ENCODE data around the gene ADARB2.

ADARB2 gene

GRCh38 chr10:1449021-1449420 is 288.3 kb downstream of the ADARB2 start:
- POLR2A ChIA-PET (ENCODE audit: low non-redundant PET) = no interaction called here
- TF ChIP-seq, protein P1, sequence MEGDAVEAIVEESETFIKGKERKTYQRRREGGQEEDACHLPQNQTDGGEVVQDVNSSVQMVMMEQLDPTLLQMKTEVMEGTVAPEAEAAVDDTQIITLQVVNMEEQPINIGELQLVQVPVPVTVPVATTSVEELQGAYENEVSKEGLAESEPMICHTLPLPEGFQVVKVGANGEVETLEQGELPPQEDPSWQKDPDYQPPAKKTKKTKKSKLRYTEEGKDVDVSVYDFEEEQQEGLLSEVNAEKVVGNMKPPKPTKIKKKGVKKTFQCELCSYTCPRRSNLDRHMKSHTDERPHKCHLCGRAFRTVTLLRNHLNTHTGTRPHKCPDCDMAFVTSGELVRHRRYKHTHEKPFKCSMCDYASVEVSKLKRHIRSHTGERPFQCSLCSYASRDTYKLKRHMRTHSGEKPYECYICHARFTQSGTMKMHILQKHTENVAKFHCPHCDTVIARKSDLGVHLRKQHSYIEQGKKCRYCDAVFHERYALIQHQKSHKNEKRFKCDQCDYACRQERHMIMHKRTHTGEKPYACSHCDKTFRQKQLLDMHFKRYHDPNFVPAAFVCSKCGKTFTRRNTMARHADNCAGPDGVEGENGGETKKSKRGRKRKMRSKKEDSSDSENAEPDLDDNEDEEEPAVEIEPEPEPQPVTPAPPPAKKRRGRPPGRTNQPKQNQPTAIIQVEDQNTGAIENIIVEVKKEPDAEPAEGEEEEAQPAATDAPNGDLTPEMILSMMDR (conservative IDR thresholded peaks at IDR 0.05; ENCODE audit: low read depth) = no peak
- no peak for DNase-seq (ENCODE audit: low spot score)
- H3K27ac ChIP-seq = no peak overlapping the region
- CTCF ChIA-PET = no interaction called here

GRCh38 chr10:1448252-1448930 is 288.9 kb downstream of the ADARB2 start:
- CTCF ChIA-PET = interaction anchor here (0.5 kb wide), 1 partner anchor 136 kb away, joined by 3 read pairs; no protein-coding TSS in a partner anchor
- no peak overlapping the region for H3K27ac ChIP-seq
- TF ChIP-seq, protein P1 (conservative IDR thresholded peaks at IDR 0.05; ENCODE audit: low read depth) = no peak
- DNase-seq (ENCODE audit: low spot score) = no peak
- POLR2A ChIA-PET (ENCODE audit: low non-redundant PET) = no interaction called here

GRCh38 chr10:1444826-1445225 is 292.5 kb downstream of the ADARB2 start:
- POLR2A ChIA-PET (ENCODE audit: low non-redundant PET) = no interaction called here
- H3K27ac ChIP-seq = no peak overlapping the region
- TF ChIP-seq, protein P1 (conservative IDR thresholded peaks at IDR 0.05; ENCODE audit: low read depth) = no peak
- CTCF ChIA-PET = no interaction called here
- DNase-seq (ENCODE audit: low spot score) = no peak

DNA sequence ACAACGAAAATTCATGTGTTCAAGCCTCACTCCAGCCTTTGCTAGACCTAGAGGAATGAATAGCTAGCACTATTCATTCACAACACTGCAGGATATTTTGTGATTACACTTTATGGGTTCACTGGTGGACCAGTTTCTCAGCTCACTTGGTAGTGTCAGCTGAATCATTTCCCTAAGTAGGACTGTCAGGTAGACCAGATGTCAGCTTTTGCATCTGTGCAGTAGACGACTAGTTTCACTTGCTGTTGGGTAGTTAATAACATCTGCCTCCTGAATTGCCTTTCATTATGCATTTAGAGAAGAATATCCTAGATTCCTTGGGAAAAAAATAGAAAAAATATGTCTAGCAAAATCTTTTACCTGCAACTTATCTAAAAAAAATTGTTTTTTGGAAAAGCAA is 296.4 kb downstream of the ADARB2 start:
- ChIA-PET POLR2A (ENCODE audit: low non-redundant PET) (no interaction called here), CTCF (interaction anchor here (0.7 kb wide), 2 partner anchors 34 to 249 kb away, joined by 3 to 5 read pairs; no protein-coding TSS in a partner anchor)
- TF ChIP-seq, protein P1 (conservative IDR thresholded peaks at IDR 0.05; ENCODE audit: low read depth) = no peak

GRCh38 chr10:1434912-1435692 is 302.2 kb downstream of the ADARB2 start:
- TF ChIP-seq, protein P1 (conservative IDR thresholded peaks at IDR 0.05; ENCODE audit: low read depth) = no peak
- ChIA-PET CTCF (interaction anchor here (0.6 to 1.1 kb wide), 2 partner anchors 9 to 14 kb away, joined by 4 read pairs; no protein-coding TSS in a partner anchor), POLR2A (ENCODE audit: low non-redundant PET) (no interaction called here)
- H3K27ac ChIP-seq = no peak overlapping the region
- DNase-seq (ENCODE audit: low spot score) = no peak

More for the DNA sequence above, 296.4 kb downstream of the ADARB2 start:
- no peak for DNase-seq (ENCODE audit: low spot score)
- H3K27ac ChIP-seq = no peak overlapping the region

DNA sequence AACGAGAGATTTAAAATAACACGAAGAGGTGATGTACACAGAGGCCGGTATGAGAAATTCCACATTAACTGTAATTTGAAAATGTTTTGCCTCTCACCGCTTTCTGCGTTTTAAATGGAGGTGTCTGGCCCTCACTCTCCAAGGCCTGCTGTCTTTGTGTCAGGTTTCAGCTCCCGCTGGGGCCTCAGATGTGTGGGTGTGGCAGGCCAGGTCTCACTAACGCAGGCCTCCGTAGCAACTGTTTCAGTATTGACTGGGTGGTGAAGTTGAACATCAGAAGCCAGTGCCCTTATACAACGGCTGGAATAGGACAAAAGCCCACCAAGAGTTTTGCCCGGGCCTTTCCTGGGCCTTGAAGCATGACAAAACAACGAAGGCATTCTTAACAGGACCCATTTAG is 303.1 kb downstream of the ADARB2 start:
- TF ChIP-seq, protein P1 (conservative IDR thresholded peaks at IDR 0.05; ENCODE audit: low read depth) = no peak
- ChIA-PET POLR2A (ENCODE audit: low non-redundant PET) (no interaction called here), CTCF (interaction anchor here (0.6 to 0.8 kb wide), 2 partner anchors 8 to 13 kb away, joined by 3 to 4 read pairs; no protein-coding TSS in a partner anchor)
- no peak for DNase-seq (ENCODE audit: low spot score)
- H3K27ac ChIP-seq = no peak overlapping the region
